Thyroid gland (tissue), 4 donors: Measurements from ENCODE around the gene SLX9.

Experiments used
- POLR2A ChIP-seq, 2 donors: fragments of 450-650 bp; IDR thresholded peaks; one replicate each; pipeline ENCODE4 v1.6.1; 2017; ENCODE audit warnings: antibody characterized with exemption in 2 of 2, mild to moderate bottlenecking in 2 of 2, moderate library complexity in 1 of 2
- TF ChIP-seq, protein P1 (sequence below), 6 experiments: fragments of 200-600 bp in 3 of 6; fragments of 450-650 bp in 3 of 6; sonication (generic) in 3 of 6; IDR thresholded peaks; one replicate each; pipeline ENCODE4 v1.5.1; 2016 to 2019; ENCODE audit warnings: antibody characterized with exemption in 6 of 6, mild to moderate bottlenecking in 2 of 6, inconsistent platforms in 1 of 6, moderate library complexity in 1 of 6

DNA sequence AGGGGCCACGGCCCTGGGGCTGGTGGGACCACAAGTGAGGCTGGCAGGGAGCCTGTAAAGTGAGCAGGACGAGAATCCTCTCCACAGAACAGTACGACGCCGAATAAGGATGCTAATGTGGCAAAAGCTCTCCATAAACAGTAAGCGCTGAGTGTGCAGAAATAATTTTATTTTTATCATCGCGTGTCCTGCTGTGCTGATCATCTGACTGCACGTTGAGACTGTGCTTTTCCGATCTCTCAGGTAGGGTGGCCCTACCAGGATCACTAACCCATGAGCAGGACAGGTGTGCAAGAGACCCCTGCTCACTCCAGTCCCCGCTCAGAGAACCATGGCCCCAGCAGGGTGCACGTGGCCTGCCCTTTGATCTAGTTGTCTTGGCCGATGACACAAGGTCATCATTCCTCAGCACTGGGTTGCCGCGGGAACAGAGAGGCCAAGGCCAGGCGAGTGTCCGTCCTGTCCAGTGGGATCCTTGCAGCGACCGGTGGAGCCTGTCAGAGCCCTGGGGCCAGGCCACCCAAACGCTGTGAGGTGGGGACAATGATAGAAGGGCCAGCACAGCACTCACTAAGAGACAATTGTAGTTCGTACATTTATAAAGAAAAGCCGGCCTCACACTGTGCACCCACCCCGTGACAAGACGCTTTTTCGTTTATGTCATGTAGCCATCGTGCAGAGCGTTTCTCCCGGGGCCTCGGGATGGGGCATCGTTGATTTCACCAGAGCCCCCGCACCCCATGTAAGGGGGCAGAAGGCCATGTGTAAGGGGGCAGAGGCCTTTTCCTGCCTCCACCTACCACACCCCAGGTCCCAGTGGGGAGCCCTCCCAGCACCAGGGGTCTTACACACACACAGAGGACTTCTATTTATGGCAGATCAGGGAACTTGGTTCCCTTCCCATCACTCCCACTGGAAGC lies 81.9 kb downstream of the SLX9 start:
- no peak for TF ChIP-seq POLR2A (IDR thresholded peaks at IDR 0.05)
- TF ChIP-seq, protein P1, sequence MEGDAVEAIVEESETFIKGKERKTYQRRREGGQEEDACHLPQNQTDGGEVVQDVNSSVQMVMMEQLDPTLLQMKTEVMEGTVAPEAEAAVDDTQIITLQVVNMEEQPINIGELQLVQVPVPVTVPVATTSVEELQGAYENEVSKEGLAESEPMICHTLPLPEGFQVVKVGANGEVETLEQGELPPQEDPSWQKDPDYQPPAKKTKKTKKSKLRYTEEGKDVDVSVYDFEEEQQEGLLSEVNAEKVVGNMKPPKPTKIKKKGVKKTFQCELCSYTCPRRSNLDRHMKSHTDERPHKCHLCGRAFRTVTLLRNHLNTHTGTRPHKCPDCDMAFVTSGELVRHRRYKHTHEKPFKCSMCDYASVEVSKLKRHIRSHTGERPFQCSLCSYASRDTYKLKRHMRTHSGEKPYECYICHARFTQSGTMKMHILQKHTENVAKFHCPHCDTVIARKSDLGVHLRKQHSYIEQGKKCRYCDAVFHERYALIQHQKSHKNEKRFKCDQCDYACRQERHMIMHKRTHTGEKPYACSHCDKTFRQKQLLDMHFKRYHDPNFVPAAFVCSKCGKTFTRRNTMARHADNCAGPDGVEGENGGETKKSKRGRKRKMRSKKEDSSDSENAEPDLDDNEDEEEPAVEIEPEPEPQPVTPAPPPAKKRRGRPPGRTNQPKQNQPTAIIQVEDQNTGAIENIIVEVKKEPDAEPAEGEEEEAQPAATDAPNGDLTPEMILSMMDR (IDR thresholded peaks at IDR 0.05), result no peak
